Activated CD4-positive, alpha-beta memory T cell treated with anti-CD3 and anti-CD28 coated beads for 36 hours (primary cell): Measurements from ENCODE around the gene DRD4. TPM values are rescaled to one million over a fixed set of nuclear protein-coding genes. Genes with fewer than 3 reads are reported as not detected.
A peak's percentile ranks its signal among the peaks of the same experiment; 100 is the strongest.

ENCODE experiments used
- CTCF ChIA-PET: fragments of 350-600 bp; sonication (Branson Sonifier 250); formaldehyde crosslinking; loops from one replicate; lab custom pipeline; 2021; ENCODE audit warnings: antibody characterized with exemption, inconsistent platforms; lab: Charles Lee
- POLR2A ChIA-PET: fragments of 350-600 bp; sonication (Branson Sonifier 250); formaldehyde crosslinking; loops from one replicate; lab custom pipeline; 2021; ENCODE audit warnings: antibody characterized with exemption; lab: Charles Lee
- DNase-seq: peaks from one replicate; pipeline ENCODE4 v3.0.0-alpha.2; 2020
- H3K27ac Mint-ChIP-seq: one replicate; pipeline ENCODE4 v1.8.0; 2021; ENCODE audit warnings: mixed read lengths
- H3K27me3 Mint-ChIP-seq: one replicate; pipeline ENCODE4 v1.8.0; 2021; ENCODE audit warnings: mixed read lengths
- H3K36me3 Mint-ChIP-seq: one replicate; pipeline ENCODE4 v1.8.0; 2021; ENCODE audit warnings: mixed read lengths
- H3K4me1 Mint-ChIP-seq: one replicate; pipeline ENCODE4 v1.8.0; 2021; ENCODE audit warnings: low read depth, mixed read lengths
- H3K4me3 Mint-ChIP-seq: one replicate; pipeline ENCODE4 v1.8.0; 2021; ENCODE audit warnings: mild to moderate bottlenecking, mixed read lengths
- H3K9me3 Mint-ChIP-seq: one replicate; pipeline ENCODE4 v1.8.0; 2021; ENCODE audit warnings: mixed read lengths
- intact Hi-C: fragments of 100-400 bp; cut with micrococcal nuclease; formaldehyde crosslinking; loops from one replicate; pipeline ENCODE4 v1.15.1; 2023
- total RNA-seq, 2 experiments: library from RNA; stranded (reverse); gene quantifications; one replicate each; pipeline ENCODE4 v1.2.3, GENCODE V29; 2021

Gene DRD4
- total RNA-seq, 2 experiments from 2014 or later = 0.21 to 0.39 TPM

- Mint-ChIP-seq H3K27me3 (peaks cover 10% of the 10 kb centered on the region), H3K9me3 (no peaks in the 10 kb centered on the region), H3K4me3 (no peak overlapping the region), H3K36me3 (peaks cover 1% of the 10 kb centered on the region), H3K4me1 (peaks cover 20% of the 10 kb centered on the region), H3K27ac (no peak overlapping the region)
- CTCF ChIA-PET = interaction anchor here (0.8 to 1.2 kb wide), 2 partner anchors 73 to 80 kb away, joined by 3 read pairs; no protein-coding TSS in a partner anchor
- POLR2A ChIA-PET = no interaction called here
- intact Hi-C loops = no loop called here
- no peak for DNase-seq
Measured at GRCh38 chr11:627308-627576, 9.8 kb upstream of the DRD4 start.

- intact Hi-C loops = no loop called here
- no peak overlapping the region for H3K27ac Mint-ChIP-seq
- CTCF ChIA-PET = no interaction called here
- POLR2A ChIA-PET = no interaction called here
- no peak overlapping the region for H3K4me3 Mint-ChIP-seq
- no peaks in the 10 kb centered on the region for H3K9me3 Mint-ChIP-seq
- H3K27me3 Mint-ChIP-seq = peaks cover 10% of the 10 kb centered on the region
- H3K36me3 Mint-ChIP-seq = peaks cover 1% of the 10 kb centered on the region
- peaks cover 20% of the 10 kb centered on the region for H3K4me1 Mint-ChIP-seq
- DNase-seq = no peak
Measured at GRCh38 chr11:628056-628455, 9.0 kb upstream of the DRD4 start.

DNA sequence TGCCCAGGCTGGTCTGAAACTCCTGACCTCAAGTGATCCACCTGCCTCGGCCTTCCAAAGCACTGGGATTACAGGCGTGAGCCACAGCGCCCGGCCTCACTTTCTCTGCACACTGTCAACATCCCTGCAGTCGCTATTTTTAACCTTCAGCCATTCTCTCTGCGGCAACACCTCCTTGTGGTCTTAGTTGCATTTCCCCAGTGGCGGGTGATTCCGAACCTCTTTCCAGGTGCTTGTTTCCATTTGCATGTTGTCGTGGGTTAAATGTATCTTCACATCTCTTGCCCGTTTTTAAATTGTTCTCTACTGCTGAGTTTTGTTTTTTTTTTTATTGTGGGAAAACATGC is 7.9 kb upstream of the DRD4 start:
- peaks cover 10% of the 10 kb centered on the region for H3K27me3 Mint-ChIP-seq
- H3K36me3 Mint-ChIP-seq = no peaks in the 10 kb centered on the region
- H3K4me3 Mint-ChIP-seq = no peak overlapping the region
- ChIA-PET CTCF (interaction anchor here (1.4 kb wide), 1 partner anchor 97 kb away, joined by 4 read pairs; no protein-coding TSS in a partner anchor), POLR2A (interaction anchor here (0.7 to 0.8 kb wide), 2 partner anchors 15 to 77 kb away, joined by 3 to 4 read pairs; partner anchors contain the start of gene EPS8L2)
- H3K4me1 Mint-ChIP-seq = peaks cover 20% of the 10 kb centered on the region
- DNase-seq = peak; percentile 48
- no peak overlapping the region for H3K27ac Mint-ChIP-seq
- intact Hi-C loops = no loop called here
- H3K9me3 Mint-ChIP-seq = no peaks in the 10 kb centered on the region

DNA sequence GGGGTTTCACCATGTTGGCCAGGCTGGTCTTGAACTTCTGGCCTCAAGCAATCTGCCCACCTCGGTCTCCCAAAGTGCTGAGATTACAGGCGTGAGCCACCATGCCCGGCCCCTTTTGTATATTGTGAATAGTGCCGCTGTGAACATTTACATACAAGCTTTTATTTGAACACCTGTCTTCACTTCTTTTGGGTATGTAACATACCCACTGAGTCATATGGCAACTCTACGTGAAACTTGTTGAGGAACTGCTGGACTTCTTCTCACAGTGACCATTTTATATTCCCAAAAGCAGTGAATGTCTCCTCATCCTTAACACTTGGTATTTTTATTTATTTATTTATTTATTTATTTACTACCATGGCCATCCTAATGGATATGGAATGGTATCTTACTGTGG is 6.2 kb upstream of the DRD4 start:
- intact Hi-C loops = no loop called here
- ChIA-PET CTCF (no interaction called here), POLR2A (no interaction called here)
- Mint-ChIP-seq H3K4me3 (no peak overlapping the region), H3K36me3 (no peaks in the 10 kb centered on the region), H3K27me3 (peaks cover 12% of the 10 kb centered on the region), H3K9me3 (no peaks in the 10 kb centered on the region), H3K4me1 (peaks cover 20% of the 10 kb centered on the region), H3K27ac (no peak overlapping the region)
- no peak for DNase-seq

DNA sequence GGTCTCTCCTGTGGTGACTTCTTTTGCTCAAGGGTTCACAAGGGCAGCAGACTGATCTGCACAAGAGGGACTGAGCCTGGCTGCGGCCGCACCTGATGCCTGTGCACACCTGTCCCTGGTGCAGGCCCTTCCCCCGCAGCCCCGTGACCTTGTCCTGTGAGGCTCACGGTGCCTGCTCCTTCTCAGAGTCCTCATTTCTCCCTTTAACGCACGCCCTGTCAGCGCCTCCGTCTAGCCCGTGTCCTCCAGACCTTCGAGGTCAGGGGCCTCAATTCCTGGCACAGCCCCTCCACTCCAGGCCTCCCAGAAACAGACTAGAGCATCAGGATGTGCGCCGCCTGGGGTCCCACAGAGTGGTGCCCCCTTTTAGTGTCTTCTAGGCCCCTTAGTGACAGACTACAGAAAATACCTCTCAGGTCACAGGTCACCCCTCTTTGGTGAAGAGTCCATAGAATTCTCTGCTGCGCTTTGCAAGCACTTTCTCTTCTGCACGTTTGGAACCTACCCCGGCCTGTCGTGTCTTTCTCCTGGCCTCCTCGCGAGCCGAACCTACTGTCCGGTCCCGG is 1.0 kb upstream of the DRD4 start:
- peaks cover 13% of the 10 kb centered on the region for H3K4me1 Mint-ChIP-seq
- H3K27me3 Mint-ChIP-seq = peaks cover 27% of the 10 kb centered on the region
- CTCF ChIA-PET = no interaction called here
- intact Hi-C loops = no loop called here
- no peak overlapping the region for H3K27ac Mint-ChIP-seq
- H3K9me3 Mint-ChIP-seq = no peaks in the 10 kb centered on the region
- POLR2A ChIA-PET = no interaction called here
- no peak overlapping the region for H3K4me3 Mint-ChIP-seq
- no peak for DNase-seq
- H3K36me3 Mint-ChIP-seq = peaks cover 2% of the 10 kb centered on the region

DNA sequence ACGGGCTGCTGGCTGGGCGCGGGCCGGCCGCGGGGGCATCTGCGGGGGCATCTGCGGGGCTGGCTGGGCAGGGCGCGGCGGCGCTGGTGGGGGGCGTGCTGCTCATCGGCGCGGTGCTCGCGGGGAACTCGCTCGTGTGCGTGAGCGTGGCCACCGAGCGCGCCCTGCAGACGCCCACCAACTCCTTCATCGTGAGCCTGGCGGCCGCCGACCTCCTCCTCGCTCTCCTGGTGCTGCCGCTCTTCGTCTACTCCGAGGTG is 194 bp downstream of the DRD4 start:
- H3K4me3 Mint-ChIP-seq = peak overlapping the region; percentile 49
- no peaks in the 10 kb centered on the region for H3K9me3 Mint-ChIP-seq
- H3K36me3 Mint-ChIP-seq = peaks cover 4% of the 10 kb centered on the region
- intact Hi-C loops = no loop called here
- CTCF ChIA-PET = no interaction called here
- H3K27ac Mint-ChIP-seq = no peak overlapping the region
- POLR2A ChIA-PET = no interaction called here
- peaks cover 27% of the 10 kb centered on the region for H3K27me3 Mint-ChIP-seq
- no peak for DNase-seq
- peaks cover 13% of the 10 kb centered on the region for H3K4me1 Mint-ChIP-seq

DNA sequence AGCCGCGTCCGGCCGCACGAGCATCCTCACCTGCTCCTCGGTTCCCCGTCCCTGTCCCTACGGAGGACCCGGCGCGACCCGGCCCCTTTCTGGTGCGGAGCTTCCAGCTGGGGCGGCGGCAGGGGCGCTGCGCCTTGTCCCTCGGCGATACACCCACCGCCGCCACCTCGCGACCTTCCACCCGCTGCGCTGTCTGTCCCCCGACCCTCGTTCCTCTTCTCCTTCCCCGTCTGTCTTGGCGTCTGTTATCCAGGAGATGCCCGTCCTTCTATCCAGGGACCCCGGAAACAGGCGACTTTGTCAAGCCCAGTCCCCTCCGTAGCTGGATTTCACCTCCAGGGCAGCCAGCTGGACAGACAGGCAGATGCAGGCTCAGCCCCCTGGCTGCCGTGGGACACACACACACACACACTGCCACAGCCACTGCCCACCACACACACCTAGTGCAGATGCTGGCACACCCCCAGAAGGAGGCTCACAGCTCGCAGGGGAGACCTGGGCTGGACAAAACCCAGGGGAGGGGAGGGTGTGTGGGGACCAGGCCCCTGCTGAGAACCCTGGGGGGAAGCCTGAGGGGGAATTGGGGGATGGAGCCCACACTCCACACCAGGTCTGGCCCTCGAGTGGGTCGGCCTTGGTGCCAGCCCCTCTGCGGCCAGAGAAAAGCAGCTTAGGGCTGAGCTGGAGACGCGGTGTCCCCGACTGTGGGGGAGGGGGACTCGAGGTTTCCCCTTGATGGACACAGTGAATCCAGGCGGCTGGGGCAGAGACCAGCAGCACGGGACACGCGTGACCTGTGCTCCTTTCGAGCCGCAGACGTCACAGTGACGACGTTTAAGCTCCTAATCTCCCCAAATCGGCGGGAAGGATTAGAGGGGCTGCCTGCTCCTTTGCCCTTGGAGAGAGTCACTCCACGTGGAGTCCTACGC is 788 bp downstream of the DRD4 start:
- ChIA-PET CTCF (no interaction called here), POLR2A (no interaction called here)
- Mint-ChIP-seq H3K27me3 (peaks cover 27% of the 10 kb centered on the region), H3K27ac (no peak overlapping the region), H3K9me3 (no peaks in the 10 kb centered on the region), H3K4me1 (peaks cover 13% of the 10 kb centered on the region), H3K36me3 (peaks cover 4% of the 10 kb centered on the region), H3K4me3 (peak overlapping the region; percentile 49)
- intact Hi-C loops = no loop called here
- no peak for DNase-seq

- POLR2A ChIA-PET = interaction anchor here (0.6 kb wide), 1 partner anchor 23 kb away, joined by 3 read pairs; no protein-coding TSS in a partner anchor
- no peak overlapping the region for H3K4me3 Mint-ChIP-seq
Measured at GRCh38 chr11:638631-639331, 1.7 kb downstream of the DRD4 start.

GRCh38 chr11:639332-639955 is 2.4 kb downstream of the DRD4 start:
- no peak overlapping the region for H3K4me3 Mint-ChIP-seq
- H3K27me3 Mint-ChIP-seq = peaks cover 27% of the 10 kb centered on the region
- intact Hi-C loops = no loop called here
- H3K9me3 Mint-ChIP-seq = no peaks in the 10 kb centered on the region
- POLR2A ChIA-PET = interaction anchor here (0.6 kb wide), 1 partner anchor 23 kb away, joined by 3 read pairs; no protein-coding TSS in a partner anchor
- peaks cover 4% of the 10 kb centered on the region for H3K36me3 Mint-ChIP-seq
- no peak overlapping the region for H3K27ac Mint-ChIP-seq
- CTCF ChIA-PET = interaction anchor here (0.6 kb wide), 1 partner anchor 167 kb away, joined by 10 read pairs; no protein-coding TSS in a partner anchor
- no peak for DNase-seq
- peaks cover 13% of the 10 kb centered on the region for H3K4me1 Mint-ChIP-seq

More at GRCh38 chr11:638631-639331, 1.7 kb downstream of the DRD4 start:
- peaks cover 13% of the 10 kb centered on the region for H3K4me1 Mint-ChIP-seq
- intact Hi-C loops = no loop called here
- H3K27ac Mint-ChIP-seq = no peak overlapping the region
- H3K9me3 Mint-ChIP-seq = no peaks in the 10 kb centered on the region
- H3K36me3 Mint-ChIP-seq = peaks cover 4% of the 10 kb centered on the region
- CTCF ChIA-PET = interaction anchor here (0.6 kb wide), 1 partner anchor 167 kb away, joined by 10 read pairs; no protein-coding TSS in a partner anchor
- no peak for DNase-seq
- H3K27me3 Mint-ChIP-seq = peaks cover 27% of the 10 kb centered on the region

GRCh38 chr11:640021-640706 is 3.1 kb downstream of the DRD4 start:
- ChIA-PET CTCF (no interaction called here), POLR2A (no interaction called here)
- H3K36me3 Mint-ChIP-seq = peaks cover 4% of the 10 kb centered on the region
- H3K9me3 Mint-ChIP-seq = no peaks in the 10 kb centered on the region
- no peak overlapping the region for H3K4me3 Mint-ChIP-seq
- no peak for DNase-seq
- no peak overlapping the region for H3K27ac Mint-ChIP-seq
- intact Hi-C loops = no loop called here
- H3K4me1 Mint-ChIP-seq = peaks cover 13% of the 10 kb centered on the region
- peaks cover 27% of the 10 kb centered on the region for H3K27me3 Mint-ChIP-seq

DNA sequence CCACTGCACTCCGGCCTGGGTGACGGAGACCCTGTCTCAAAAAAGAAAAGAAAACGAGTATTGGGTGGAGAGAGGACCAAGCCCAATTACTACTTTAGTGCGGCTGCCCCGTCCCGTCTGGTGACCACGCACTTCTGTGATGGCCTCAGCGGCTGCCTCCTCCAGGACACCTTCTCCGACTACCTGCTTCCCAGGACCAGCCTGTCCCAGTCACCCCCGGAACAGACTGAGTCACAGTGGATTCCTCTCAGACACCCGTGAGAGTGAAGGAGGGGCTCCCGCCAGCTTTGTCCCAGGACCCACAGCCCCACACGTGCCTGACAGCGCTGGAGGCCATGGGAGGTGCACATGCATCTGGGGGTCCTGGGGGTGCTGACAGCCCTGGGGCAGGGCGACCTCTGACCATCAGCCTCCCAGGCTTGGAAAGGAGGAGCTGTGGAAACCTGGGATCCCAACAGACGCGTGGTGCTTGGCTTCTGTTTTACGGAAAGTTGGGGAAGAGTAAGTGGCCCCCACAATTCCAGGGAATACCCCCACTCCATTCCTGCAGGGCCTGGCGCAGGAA is 4.8 kb downstream of the DRD4 start:
- H3K27ac Mint-ChIP-seq = no peak overlapping the region
- intact Hi-C loops = no loop called here
- H3K4me1 Mint-ChIP-seq = peaks cover 13% of the 10 kb centered on the region
- H3K36me3 Mint-ChIP-seq = peaks cover 4% of the 10 kb centered on the region
- H3K9me3 Mint-ChIP-seq = no peaks in the 10 kb centered on the region
- no peak for DNase-seq
- CTCF ChIA-PET = no interaction called here
- H3K4me3 Mint-ChIP-seq = no peak overlapping the region
- POLR2A ChIA-PET = no interaction called here
- H3K27me3 Mint-ChIP-seq = peaks cover 18% of the 10 kb centered on the region
